GM23338 (cell line): ENCODE measurements around the gene SHB. TPM values are rescaled to one million over a fixed set of nuclear protein-coding genes. Genes with fewer than 3 reads are reported as not detected.

ENCODE experiments used
- ATAC-seq: fragments of 200-7000 bp; cut with Tn5 transposase; 3 replicates; pipeline ENCODE4 v1.9.1; 2020
- DNase-seq: peaks from one replicate; pipeline ENCODE4 v3.0.0-alpha.2; 2015; ENCODE audit warnings: low spot score
- H2AFZ ChIP-seq: fragments of 200-600 bp; sonication (generic); 2 replicates; pipeline ENCODE4 v1.8.0; 2016; ENCODE audit warnings: antibody characterized with exemption, mild to moderate bottlenecking, moderate library complexity
- H3F3A ChIP-seq: fragments of 200-600 bp; sonication (generic); replicated peaks from 2 replicates; pipeline ENCODE4 v1.8.0; 2017; ENCODE audit warnings: antibody characterized with exemption, mixed run types, low read depth
- H3K27ac ChIP-seq: fragments of 200-600 bp; sonication (generic); 2 replicates; pipeline ENCODE4 v1.6.1; 2016; ENCODE audit warnings: low read depth
- H3K27me3 ChIP-seq: fragments of 200-600 bp; sonication (generic); 2 replicates; pipeline ENCODE4 v1.8.0; 2016; ENCODE audit warnings: mild to moderate bottlenecking, mixed run types, moderate library complexity; ENCODE audit not compliant: insufficient read depth
- H3K36me3 ChIP-seq: fragments of 200-600 bp; sonication (generic); 2 replicates; pipeline ENCODE4 v1.8.0; 2016; ENCODE audit warnings: mild to moderate bottlenecking; ENCODE audit not compliant: insufficient read depth
- H3K4me1 ChIP-seq: fragments of 200-600 bp; sonication (generic); 2 replicates; pipeline ENCODE4 v1.8.0; 2016; ENCODE audit warnings: mild to moderate bottlenecking, moderate library complexity; ENCODE audit not compliant: insufficient read depth
- H3K4me2 ChIP-seq: fragments of 200-600 bp; sonication (generic); 2 replicates; pipeline ENCODE4 v1.7.1; 2017; ENCODE audit warnings: mixed run types
- H3K4me3 ChIP-seq: fragments of 200-600 bp; sonication (generic); 2 replicates; pipeline ENCODE4 v1.6.1; 2016; ENCODE audit warnings: mixed run types
- H3K79me2 ChIP-seq: fragments of 200-600 bp; sonication (generic); replicated peaks from 2 replicates; pipeline ENCODE4 v1.8.0; 2017; ENCODE audit warnings: mild to moderate bottlenecking; ENCODE audit not compliant: insufficient read depth
- H3K9me2 ChIP-seq: fragments of 200-600 bp; sonication (generic); 2 replicates; pipeline ENCODE4 v1.8.0; 2017; ENCODE audit not compliant: insufficient read depth
- H4K20me1 ChIP-seq: fragments of 200-600 bp; sonication (generic); replicated peaks from 2 replicates; pipeline ENCODE4 v1.8.0; 2017; ENCODE audit warnings: mild to moderate bottlenecking; ENCODE audit not compliant: insufficient read depth
- H3K27ac Mint-ChIP-seq: 2 replicates; pipeline ENCODE4 v1.8.0; 2020; ENCODE audit warnings: inconsistent platforms, mild to moderate bottlenecking, moderate library complexity, mixed read lengths
- H3K27me3 Mint-ChIP-seq: 3 replicates; pipeline ENCODE4 v1.8.0; 2022; ENCODE audit warnings: low read depth, mild to moderate bottlenecking, moderate library complexity, mixed read lengths, inconsistent platforms; ENCODE audit not compliant: insufficient read depth, poor library complexity
- H3K36me3 Mint-ChIP-seq: 3 replicates; pipeline ENCODE4 v1.8.0; 2021; ENCODE audit warnings: low read depth, mild to moderate bottlenecking, inconsistent platforms, moderate library complexity, mixed read lengths
- H3K4me1 Mint-ChIP-seq: 3 replicates; pipeline ENCODE4 v1.8.0; 2020; ENCODE audit warnings: mild to moderate bottlenecking, inconsistent platforms, mixed read lengths
- H3K4me3 Mint-ChIP-seq: 3 replicates; pipeline ENCODE4 v1.8.0; 2021; ENCODE audit warnings: moderate library complexity, mild to moderate bottlenecking, inconsistent platforms, mixed read lengths
- H3K9me3 Mint-ChIP-seq: 3 replicates; pipeline ENCODE4 v1.8.0; 2020; ENCODE audit warnings: moderate library complexity, mild to moderate bottlenecking, inconsistent platforms, mixed read lengths
- CREB1 ChIP-seq: fragments of 250-450 bp; sonication (Bioruptor Pico); IDR thresholded peaks from 2 replicates; pipeline ENCODE4 v1.5.0; 2020; ENCODE audit warnings: low read depth, mild to moderate bottlenecking, moderate library complexity
- CTCF ChIP-seq, 2 experiments: fragments of 200-600 bp in 1 of 2; sonication (generic) in 1 of 2; conservative IDR thresholded peaks; 2 replicates each; pipeline versions ENCODE4 v1.5.1 to v1.6.1; 2016 to 2017; ENCODE audit warnings: antibody characterized with exemption in 2 of 2, low read depth in 2 of 2, mild to moderate bottlenecking in 2 of 2, moderate library complexity in 1 of 2
- ETS1 ChIP-seq: IDR thresholded peaks from 2 replicates; pipeline ENCODE4 v1.6.1; 2016; ENCODE audit warnings: antibody characterized with exemption
- EZH2 ChIP-seq: fragments of 200-600 bp; sonication (generic); IDR thresholded peaks from one replicate; pipeline ENCODE4 v1.8.0; 2017; ENCODE audit warnings: antibody characterized with exemption, mild to moderate bottlenecking, low read depth; ENCODE audit not compliant: unreplicated experiment
- EZH2phosphoT487 ChIP-seq: fragments of 200-600 bp; sonication (generic); IDR thresholded peaks from one replicate; pipeline ENCODE4 v1.8.1; 2018; ENCODE audit warnings: antibody characterized with exemption; ENCODE audit not compliant: unreplicated experiment
- JUNB ChIP-seq: IDR thresholded peaks from one replicate; pipeline ENCODE4 v1.6.1; 2016; ENCODE audit warnings: antibody characterized with exemption; ENCODE audit not compliant: unreplicated experiment
- NANOG ChIP-seq: IDR thresholded peaks from 2 replicates; pipeline ENCODE4 v1.6.1; 2016; ENCODE audit warnings: antibody characterized with exemption, borderline replicate concordance
- POLR2AphosphoS5 ChIP-seq: IDR thresholded peaks from 2 replicates; pipeline ENCODE4 v1.6.1; 2016; ENCODE audit warnings: antibody characterized with exemption, low read depth
- REST ChIP-seq: IDR thresholded peaks from one replicate; pipeline ENCODE4 v1.6.1; 2018; ENCODE audit warnings: antibody characterized with exemption; ENCODE audit not compliant: unreplicated experiment
- STAT1 ChIP-seq: IDR thresholded peaks from one replicate; pipeline ENCODE4 v1.6.1; 2016; ENCODE audit warnings: antibody characterized with exemption; ENCODE audit not compliant: unreplicated experiment
- ZNF114 ChIP-seq: fragments of 250-450 bp; sonication (Bioruptor Pico); IDR thresholded peaks from 2 replicates; pipeline ENCODE4 v1.5.0; 2020; ENCODE audit warnings: mild to moderate bottlenecking, moderate library complexity
- ZNF331 ChIP-seq: fragments of 250-450 bp; sonication (Bioruptor Pico); IDR thresholded peaks from 2 replicates; pipeline ENCODE4 v1.5.0; 2020; ENCODE audit warnings: low read depth, mild to moderate bottlenecking, moderate library complexity
- polyA plus RNA-seq: library from polyadenylated mRNA; unstranded; fragments of >200 nt; fragmentation: Nextera tagmentation; extraction: Ambion mirVana; gene quantifications from 2 replicates; pipeline ENCODE4 v1.2.1, GENCODE V29; 2016
- total RNA-seq: library from RNA; depleted of rRNA; stranded (reverse); fragments of >200 nt; shearing (Covaris generic); gene quantifications from 2 replicates; pipeline ENCODE4 v1.2.3, GENCODE V29; 2014

SHB gene
- total and polyA plus RNA-seq, 2 experiments from 2014 or later = 1.5 to 14.0 TPM

- Histone ChIP-seq H3K79me2 (no peaks in the 10 kb centered on the region), H3F3A (no peaks in the 10 kb centered on the region), H3K36me3 (no peaks in the 10 kb centered on the region), H3K9me2 (no peaks in the 10 kb centered on the region), H4K20me1 (no peaks in the 10 kb centered on the region), H3K4me3 (no peak overlapping the region), H3K27ac (no peak overlapping the region), H2AFZ (no peak overlapping the region), H3K4me2 (no peak overlapping the region), H3K27me3 (no peaks in the 10 kb centered on the region), H3K4me1 (no peaks in the 10 kb centered on the region)
- TF ChIP-seq ZNF114 (CRISPR knock-in tag) (no peak), CTCF (conservative IDR thresholded peaks at IDR 0.05; ENCODE audit: low read depth in 2 of 2) (no peak), NANOG (no peak), ETS1 (no peak), REST (no peak), CREB1 (CRISPR knock-in tag) (no peak), POLR2AphosphoS5 (no peak), JUNB (no peak), EZH2phosphoT487 (no peak), EZH2 (no peak), STAT1 (no peak), ZNF331 (CRISPR knock-in tag) (no peak)
- H3K27ac Mint-ChIP-seq = no peak overlapping the region
- peaks cover under 1% of the 10 kb centered on the region; the same call in 1 of the 3 replicates for H3K36me3 Mint-ChIP-seq
- H3K9me3 Mint-ChIP-seq = no peaks in the 10 kb centered on the region
- no peaks in the 10 kb centered on the region for H3K27me3 Mint-ChIP-seq
- DNase-seq (no peak), ATAC-seq (no peak)
- H3K4me3 Mint-ChIP-seq = no peak overlapping the region
- peaks cover 7% of the 10 kb centered on the region for H3K4me1 Mint-ChIP-seq
Measured at GRCh38 chr9:37988041-37988440, 81.0 kb downstream of the SHB start.
